ENCODE data around the gene VNN1. TPM values are rescaled to one million over a fixed set of nuclear protein-coding genes. Genes with fewer than 3 reads are reported as not detected.

VNN1 gene
- total RNA-seq, 1 donor from 2014 or later: not detected

GRCh38 chr6:132698608-132699007, 15.2 kb downstream of the VNN1 start:
- Mint-ChIP-seq H3K4me1 (no peaks in the 10 kb centered on the region), H3K27ac (ENCODE audit: unreplicated experiment) (no peak overlapping the region), H3K36me3 (ENCODE audit: low read depth) (peaks cover 6% of the 10 kb centered on the region), H3K9me3 (peaks cover 16% of the 10 kb centered on the region), H3K4me3 (no peak overlapping the region), H3K27me3 (ENCODE audit: low read depth) (no peaks in the 10 kb centered on the region)
- TF ChIP-seq, protein P1, sequence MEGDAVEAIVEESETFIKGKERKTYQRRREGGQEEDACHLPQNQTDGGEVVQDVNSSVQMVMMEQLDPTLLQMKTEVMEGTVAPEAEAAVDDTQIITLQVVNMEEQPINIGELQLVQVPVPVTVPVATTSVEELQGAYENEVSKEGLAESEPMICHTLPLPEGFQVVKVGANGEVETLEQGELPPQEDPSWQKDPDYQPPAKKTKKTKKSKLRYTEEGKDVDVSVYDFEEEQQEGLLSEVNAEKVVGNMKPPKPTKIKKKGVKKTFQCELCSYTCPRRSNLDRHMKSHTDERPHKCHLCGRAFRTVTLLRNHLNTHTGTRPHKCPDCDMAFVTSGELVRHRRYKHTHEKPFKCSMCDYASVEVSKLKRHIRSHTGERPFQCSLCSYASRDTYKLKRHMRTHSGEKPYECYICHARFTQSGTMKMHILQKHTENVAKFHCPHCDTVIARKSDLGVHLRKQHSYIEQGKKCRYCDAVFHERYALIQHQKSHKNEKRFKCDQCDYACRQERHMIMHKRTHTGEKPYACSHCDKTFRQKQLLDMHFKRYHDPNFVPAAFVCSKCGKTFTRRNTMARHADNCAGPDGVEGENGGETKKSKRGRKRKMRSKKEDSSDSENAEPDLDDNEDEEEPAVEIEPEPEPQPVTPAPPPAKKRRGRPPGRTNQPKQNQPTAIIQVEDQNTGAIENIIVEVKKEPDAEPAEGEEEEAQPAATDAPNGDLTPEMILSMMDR (conservative IDR thresholded peaks at IDR 0.05): no peak
- no peak for DNase-seq (ENCODE audit: low read depth, low spot score)

- Mint-ChIP-seq H3K27me3 (ENCODE audit: low read depth) (no peaks in the 10 kb centered on the region), H3K36me3 (ENCODE audit: low read depth) (peaks cover 6% of the 10 kb centered on the region), H3K9me3 (peaks cover 12% of the 10 kb centered on the region), H3K4me3 (no peak overlapping the region), H3K4me1 (no peaks in the 10 kb centered on the region), H3K27ac (ENCODE audit: unreplicated experiment) (no peak overlapping the region)
- TF ChIP-seq, protein P1 (conservative IDR thresholded peaks at IDR 0.05): no peak
- DNase-seq (ENCODE audit: low read depth, low spot score): no peak
These were observed 18.1 kb downstream of the VNN1 start for GRCh38 chr6:132695773-132696172.

- Mint-ChIP-seq H3K27ac (ENCODE audit: unreplicated experiment) (no peak overlapping the region), H3K9me3 (peaks cover 12% of the 10 kb centered on the region), H3K4me1 (no peaks in the 10 kb centered on the region), H3K36me3 (ENCODE audit: low read depth) (peaks cover 6% of the 10 kb centered on the region), H3K27me3 (ENCODE audit: low read depth) (no peaks in the 10 kb centered on the region), H3K4me3 (no peak overlapping the region)
- no peak for DNase-seq (ENCODE audit: low read depth, low spot score)
- TF ChIP-seq, protein P1 (conservative IDR thresholded peaks at IDR 0.05): no peak
These were observed 20.4 kb downstream of the VNN1 start for GRCh38 chr6:132693478-132693877.

GRCh38 chr6:132690678-132691077, 23.2 kb downstream of the VNN1 start:
- DNase-seq (ENCODE audit: low read depth, low spot score): no peak
- Mint-ChIP-seq H3K4me3 (no peak overlapping the region), H3K27me3 (ENCODE audit: low read depth) (no peaks in the 10 kb centered on the region), H3K4me1 (no peaks in the 10 kb centered on the region), H3K27ac (ENCODE audit: unreplicated experiment) (no peak overlapping the region), H3K9me3 (peaks cover 1% of the 10 kb centered on the region), H3K36me3 (ENCODE audit: low read depth) (peaks cover under 1% of the 10 kb centered on the region)
- TF ChIP-seq, protein P1 (conservative IDR thresholded peaks at IDR 0.05): no peak

- no peaks in the 10 kb centered on the region for H3K9me3 Mint-ChIP-seq
- no peaks in the 10 kb centered on the region for H3K4me1 Mint-ChIP-seq
- TF ChIP-seq, protein P1 (conservative IDR thresholded peaks at IDR 0.05): no peak
- H3K27ac Mint-ChIP-seq (ENCODE audit: unreplicated experiment): no peak overlapping the region
- no peak overlapping the region for H3K4me3 Mint-ChIP-seq
- H3K27me3 Mint-ChIP-seq (ENCODE audit: low read depth): no peaks in the 10 kb centered on the region
- H3K36me3 Mint-ChIP-seq (ENCODE audit: low read depth): no peaks in the 10 kb centered on the region
- no peak for DNase-seq (ENCODE audit: low read depth, low spot score)
These were observed 26.5 kb downstream of the VNN1 start for GRCh38 chr6:132687306-132687705.

DNA sequence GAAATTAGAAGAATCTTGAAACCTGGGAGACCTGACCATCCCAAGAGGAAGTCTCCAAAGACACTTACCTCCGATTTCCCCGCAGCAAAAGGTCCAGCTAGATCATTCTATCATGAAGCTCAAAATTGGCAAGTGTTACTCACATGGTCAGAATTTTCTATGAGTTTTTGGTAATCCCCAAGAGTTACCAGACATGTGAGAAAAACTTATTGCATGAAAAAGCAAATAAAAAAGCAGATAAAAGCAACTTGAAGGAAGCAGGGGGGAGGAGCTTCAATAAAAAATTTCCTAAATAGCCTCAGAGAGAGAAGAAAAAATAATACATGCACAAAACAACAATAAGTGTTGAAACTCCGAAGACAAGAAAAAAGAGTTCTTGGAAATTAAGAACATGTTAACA, 27.3 kb downstream of the VNN1 start:
- no peak for DNase-seq (ENCODE audit: low read depth, low spot score)
- peaks cover 2% of the 10 kb centered on the region for H3K9me3 Mint-ChIP-seq
- no peaks in the 10 kb centered on the region for H3K36me3 Mint-ChIP-seq (ENCODE audit: low read depth)
- H3K4me3 Mint-ChIP-seq: no peak overlapping the region
- H3K27ac Mint-ChIP-seq (ENCODE audit: unreplicated experiment): no peak overlapping the region
- H3K4me1 Mint-ChIP-seq: no peaks in the 10 kb centered on the region
- no peaks in the 10 kb centered on the region for H3K27me3 Mint-ChIP-seq (ENCODE audit: low read depth)
- TF ChIP-seq, protein P1 (conservative IDR thresholded peaks at IDR 0.05): no peak

All from neural crest cell (in vitro differentiated cells).